ENCODE measurements around the gene PXYLP1. TPM values are rescaled to one million over a fixed set of nuclear protein-coding genes. Genes with fewer than 3 reads are reported as not detected.

Gene PXYLP1
- total RNA-seq (2022; extraction: Qiagen RNA extraction; ENCODE audit: low read depth): 9.7 to 16.1 TPM (median 13.1 TPM) in 5 replicates

GRCh38 chr3:141231101-141231951 lies at the start of gene PXYLP1:
Gene PXYLP1, plus strand, starts transcription at chr3:141231825. Its CDS starts 28,351 bp downstream, at chr3:141260176.

Other genes starting within 250 kb of the PXYLP1 start
- gene SPSB4, start 180.5 kb upstream of the PXYLP1 start, total RNA-seq (2022; extraction: Qiagen RNA extraction; ENCODE audit: low read depth): 0.08 to 0.38 TPM (median 0.16 TPM) in 5 replicates
- 53.6 to 97.6 TPM (median 81.0 TPM) in 5 replicates for gene ZBTB38, start 136.7 kb downstream of the PXYLP1 start, total RNA-seq (2022; extraction: Qiagen RNA extraction; ENCODE audit: low read depth)